HG03469 (cell line): ENCODE results near the gene RNPEPL1.

Source experiments
- ATAC-seq: cut with Tn5 transposase; IDR thresholded peaks from one replicate; pipeline ENCODE4 v1.9.1; 2021; ENCODE audit warnings: mild to moderate bottlenecking, moderate library complexity, moderate number of reproducible peaks; ENCODE audit not compliant: unreplicated experiment

Gene RNPEPL1

DNA sequence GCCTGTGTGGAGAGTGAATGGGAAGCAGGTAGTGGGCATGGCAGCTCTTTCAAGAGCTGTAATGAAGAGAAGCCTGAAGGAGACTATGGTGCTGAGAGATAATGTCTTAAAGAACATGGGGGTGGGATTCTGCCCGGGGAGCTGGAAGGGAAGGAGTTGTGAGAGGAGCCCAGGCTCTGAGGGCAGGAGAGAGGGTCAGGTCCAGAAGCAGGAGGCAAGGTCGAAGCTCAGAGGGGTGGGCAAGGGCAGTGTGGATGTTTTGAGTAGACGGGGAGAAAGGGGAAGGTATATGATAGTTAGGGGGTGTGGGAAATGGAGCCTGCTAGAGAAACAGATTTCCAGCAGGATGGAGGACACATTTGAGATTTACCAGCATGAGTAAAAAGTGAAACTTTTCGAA is 20.4 kb downstream of the RNPEPL1 start:
- ATAC-seq, result no peak

DNA sequence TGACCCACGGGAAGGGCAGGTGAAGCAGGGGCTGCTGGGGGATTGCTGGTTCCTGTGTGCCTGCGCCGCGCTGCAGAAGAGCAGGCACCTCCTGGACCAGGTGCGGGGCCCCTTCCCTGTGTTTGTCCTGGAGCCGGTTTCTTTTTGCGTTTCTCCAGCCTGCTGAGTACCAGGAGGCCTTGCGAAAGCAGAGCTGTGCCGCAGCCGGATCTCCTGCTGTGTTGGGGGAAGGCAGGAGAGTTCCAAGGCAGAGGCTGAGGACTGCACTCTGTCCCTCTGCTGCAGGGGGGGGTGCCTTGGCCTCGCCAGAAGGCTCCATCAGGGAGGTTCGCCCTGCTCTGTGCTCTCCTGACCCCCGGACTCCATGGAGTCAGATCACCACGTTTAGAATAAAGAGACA is 21.1 kb downstream of the RNPEPL1 start:
- no peak for ATAC-seq

DNA sequence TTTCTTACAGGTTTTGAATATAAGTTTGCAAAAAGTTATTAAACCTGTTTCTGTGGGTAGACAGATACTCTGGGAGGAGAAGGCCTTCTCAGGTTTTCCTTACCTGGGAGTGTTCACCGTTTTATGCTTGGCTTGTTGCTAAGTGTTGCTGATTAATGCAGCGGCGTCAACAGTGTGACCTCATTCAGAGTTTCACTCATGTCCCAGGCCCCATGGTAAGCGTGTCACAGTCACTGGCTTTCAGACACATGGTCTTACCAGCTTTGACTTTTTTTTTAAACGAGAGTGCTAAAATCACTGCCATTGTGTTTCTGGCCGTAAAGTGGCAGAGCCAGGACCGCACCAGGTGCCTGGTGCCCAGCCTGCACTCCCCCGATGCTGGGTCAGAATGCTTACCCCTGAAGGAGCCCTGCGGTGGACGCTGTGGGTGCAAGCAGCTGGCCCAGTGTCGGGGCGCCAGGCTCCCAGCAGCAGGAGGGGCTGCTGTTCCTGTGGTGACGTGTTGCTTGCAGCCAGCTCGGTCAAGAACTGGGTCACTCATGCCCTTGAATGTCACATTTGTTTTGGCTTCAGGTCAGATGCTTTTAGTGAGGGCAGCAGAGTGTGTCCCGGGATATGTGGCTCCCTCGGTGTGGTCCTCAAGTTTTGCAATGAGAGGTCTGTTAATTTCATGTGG is 21.7 kb downstream of the RNPEPL1 start:
- no peak for ATAC-seq

DNA sequence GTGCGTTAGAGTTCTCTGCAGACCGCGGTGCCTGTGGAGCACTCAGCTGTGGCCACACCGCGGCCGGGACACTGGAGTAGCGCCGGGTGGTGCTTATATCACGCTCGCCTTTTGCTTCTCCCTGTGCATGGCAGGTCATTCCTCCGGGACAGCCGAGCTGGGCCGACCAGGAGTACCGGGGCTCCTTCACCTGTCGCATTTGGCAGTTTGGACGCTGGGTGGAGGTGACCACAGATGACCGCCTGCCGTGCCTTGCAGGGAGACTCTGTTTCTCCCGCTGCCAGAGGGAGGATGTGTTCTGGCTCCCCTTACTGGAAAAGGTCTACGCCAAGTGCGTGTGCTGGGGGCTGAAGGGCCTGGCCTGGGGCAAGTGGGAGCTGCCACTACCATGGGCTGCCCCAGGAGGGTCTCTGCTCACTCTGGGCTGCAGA is 22.4 kb downstream of the RNPEPL1 start:
- ATAC-seq, result no peak

DNA sequence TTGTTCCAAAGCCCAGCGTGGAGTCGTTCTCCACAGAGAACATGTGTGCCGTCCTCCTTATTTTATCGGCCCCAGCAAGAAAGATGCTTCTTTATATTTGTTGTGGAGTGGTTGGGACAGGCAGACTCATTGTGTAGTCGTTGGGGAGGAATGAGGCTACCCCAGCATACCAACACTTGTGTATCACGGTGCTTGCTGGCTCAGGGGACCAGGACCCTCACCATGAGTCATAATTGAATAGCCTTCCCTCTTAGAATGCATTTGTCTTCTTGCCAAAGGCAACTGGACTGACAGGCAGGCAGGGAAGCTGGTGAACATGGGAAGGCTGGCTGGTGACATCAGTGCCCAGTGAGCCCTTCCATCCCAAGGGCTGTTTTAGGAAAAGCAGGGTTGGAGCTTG is 22.9 kb downstream of the RNPEPL1 start:
- ATAC-seq, result no peak

DNA sequence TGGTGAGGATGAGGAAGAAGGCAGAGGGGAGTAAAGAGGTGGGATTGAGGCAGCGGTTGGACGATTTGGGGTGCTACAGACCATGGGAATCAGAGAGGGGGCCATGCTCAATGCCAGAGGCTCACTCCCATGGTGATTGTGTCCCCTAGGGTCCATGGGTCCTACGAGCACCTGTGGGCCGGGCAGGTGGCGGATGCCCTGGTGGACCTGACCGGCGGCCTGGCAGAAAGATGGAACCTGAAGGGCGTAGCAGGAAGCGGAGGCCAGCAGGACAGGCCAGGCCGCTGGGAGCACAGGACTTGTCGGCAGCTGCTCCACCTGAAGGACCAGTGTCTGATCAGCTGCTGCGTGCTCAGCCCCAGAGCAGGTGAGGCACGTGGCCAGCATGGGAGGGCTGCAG is 23.5 kb downstream of the RNPEPL1 start:
- no peak for ATAC-seq

DNA sequence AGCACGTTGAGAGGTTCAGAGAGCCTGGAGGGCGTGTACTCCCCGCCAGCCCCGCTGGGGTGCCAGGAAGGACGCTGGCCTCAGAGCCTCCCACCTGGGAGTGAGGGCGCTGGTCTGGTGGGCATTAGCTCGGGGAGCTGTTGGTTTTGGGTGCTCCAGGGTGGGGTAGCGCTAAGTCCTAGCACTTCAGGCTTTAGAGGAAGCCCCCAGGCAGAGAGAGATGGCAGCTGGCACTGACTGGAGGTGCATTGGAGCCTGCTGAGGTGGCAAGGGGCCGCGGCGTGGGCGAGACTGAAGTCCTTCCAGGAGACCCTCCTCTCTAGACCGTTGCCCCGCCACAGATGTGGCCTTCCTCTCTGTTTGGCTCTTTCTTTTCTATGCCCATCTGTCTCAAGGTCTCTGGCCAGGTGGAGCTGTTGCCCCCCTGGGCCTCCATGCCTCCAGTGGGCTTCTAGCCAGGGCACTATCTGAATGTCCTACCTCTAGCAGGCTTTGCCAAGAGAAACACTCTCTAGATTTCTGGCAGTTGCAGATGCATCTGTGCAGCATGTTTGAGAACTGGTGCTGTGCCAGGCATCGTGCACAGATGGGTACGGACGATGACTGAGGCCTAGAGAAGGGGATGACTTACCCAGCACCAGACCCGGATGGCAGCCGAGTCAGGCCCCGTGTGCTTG is 24.9 kb downstream of the RNPEPL1 start:
- ATAC-seq, result no peak

DNA sequence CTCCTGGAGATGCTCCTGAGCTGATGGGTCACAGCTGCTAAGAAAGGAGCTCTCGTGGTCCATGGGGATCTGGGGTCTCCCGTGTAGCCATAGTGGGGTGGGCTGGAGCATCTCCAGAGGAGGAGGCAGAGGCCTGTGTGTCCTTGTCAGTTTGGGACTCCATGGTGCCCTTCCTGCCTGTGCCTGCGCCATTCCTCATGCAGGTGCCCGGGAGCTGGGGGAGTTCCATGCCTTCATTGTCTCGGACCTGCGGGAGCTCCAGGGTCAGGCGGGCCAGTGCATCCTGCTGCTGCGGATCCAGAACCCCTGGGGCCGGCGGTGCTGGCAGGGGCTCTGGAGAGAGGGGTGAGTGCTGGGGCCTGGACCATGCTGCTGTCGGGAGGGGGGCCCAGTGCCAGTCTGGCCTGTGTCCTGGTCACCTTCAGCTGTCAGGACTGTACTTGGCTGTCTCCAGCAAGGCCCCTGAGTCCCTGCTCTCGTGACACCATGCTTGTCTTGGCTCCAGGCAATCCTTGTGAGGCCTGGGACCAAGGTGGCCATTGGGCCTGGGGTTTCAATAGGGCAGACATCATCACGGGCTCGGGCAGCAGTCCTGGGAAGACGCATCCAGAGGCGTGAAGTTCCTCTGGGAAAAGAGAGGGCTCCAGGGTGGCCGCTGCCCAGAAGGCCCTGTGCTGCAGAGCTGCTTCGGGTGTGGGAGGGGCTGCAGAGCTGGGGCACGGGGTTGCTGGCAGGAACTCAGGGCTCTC is 25.6 kb downstream of the RNPEPL1 start:
- no peak for ATAC-seq

DNA sequence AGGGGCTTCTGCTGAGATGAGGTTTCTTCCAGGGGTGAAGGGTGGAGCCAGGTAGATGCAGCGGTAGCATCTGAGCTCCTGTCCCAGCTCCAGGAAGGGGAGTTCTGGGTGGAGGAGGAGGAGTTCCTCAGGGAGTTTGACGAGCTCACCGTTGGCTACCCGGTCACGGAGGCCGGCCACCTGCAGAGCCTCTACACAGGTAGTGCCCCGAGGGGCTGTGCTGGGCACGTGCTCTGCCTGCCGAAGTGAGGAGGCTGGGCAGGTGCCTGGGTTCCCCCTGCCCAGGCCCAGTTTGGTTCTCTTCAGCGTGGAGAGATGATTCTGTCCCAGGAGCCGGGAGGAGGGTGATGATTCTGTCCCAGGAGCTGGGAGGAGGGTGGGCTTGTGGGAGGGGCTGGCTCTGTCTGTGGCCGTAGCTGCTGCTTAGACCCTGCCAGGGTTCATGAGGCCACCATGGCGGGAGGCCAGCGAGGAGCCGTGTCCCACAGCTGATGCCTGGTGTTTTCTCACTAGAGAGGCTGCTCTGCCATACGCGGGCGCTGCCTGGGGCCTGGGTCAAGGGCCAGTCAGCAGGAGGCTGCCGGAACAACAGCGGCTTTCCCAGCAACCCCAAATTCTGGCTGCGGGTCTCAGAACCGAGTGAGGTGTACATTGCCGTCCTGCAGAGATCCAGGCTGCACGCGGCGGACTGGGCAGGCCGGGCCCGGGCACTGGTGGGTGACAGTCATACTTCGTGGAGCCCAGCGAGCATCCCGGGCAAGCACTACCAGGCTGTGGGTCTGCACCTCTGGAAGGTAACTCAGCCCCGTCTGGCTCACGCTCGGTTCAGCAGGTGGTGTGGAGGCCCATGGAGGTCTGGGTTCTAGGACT is 26.5 kb downstream of the RNPEPL1 start:
- ATAC-seq, result no peak

DNA sequence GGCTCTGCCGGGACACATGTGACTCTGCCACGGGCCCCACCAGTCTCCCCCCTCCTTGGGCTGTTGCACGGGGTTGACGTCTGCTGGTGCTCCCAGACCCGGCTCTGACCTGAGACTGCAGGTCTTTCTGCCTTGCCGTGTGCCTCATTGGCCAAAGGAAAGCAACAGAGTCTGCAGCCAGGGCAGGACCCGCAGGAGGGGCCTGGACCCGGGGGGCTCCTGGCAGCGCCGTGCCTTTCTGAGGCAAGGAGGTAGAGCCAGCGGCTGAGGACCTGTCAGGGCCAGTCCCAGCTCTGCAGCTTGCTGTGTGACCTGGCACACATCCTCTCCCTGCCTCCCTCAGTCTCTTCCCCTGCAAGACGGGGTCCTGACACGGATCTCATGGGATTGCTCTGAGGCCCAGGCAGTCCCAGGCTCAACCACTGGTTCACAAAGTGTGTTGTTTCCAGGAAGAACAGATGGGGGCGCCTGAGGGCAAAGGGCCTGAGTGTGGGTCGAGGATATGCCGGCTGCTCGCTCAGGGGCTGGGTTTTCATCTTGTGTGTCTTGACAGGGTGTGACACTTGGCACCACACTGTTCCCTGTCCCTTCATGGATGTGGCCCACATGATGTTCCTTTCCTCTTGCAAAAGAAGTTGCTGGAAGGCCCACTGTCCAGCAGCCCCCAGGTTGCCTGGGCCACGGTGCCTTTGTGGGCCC is 27.2 kb downstream of the RNPEPL1 start:
- ATAC-seq, result no peak

DNA sequence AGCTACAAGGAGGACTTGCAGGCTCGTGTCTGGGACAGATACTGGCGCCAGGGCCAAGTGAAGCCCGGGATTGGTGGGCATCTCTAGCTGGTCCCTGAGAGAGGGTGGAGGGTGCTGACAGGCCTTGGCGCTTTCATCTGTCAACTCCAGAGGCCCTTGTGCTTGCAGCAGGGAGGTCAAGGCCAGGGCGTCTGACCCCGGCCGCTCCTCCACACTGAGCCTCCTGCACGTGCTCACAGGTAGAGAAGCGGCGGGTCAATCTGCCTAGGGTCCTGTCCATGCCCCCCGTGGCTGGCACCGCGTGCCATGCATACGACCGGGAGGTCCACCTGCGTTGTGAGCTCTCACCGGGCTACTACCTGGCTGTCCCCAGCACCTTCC is 27.8 kb downstream of the RNPEPL1 start:
- no peak for ATAC-seq

DNA sequence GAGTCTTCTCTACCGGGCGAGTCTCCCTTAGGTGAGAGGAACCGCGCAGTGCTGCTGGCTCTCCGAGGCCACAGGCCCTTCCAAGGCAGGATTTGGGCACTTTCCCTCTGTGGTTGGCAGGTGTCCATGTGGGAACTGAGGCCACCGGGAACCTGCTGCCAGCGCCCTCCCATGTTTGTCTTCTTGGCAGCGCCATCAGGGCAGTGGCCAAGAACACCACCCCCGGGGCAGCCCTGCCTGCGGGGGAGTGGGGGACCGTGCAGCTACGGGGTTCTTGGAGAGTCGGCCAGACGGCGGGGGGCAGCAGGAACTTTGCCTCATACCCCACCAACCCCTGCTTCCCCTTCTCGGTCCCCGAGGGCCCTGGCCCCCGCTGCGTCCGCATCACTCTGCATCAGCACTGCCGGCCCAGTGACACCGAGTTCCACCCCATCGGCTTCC is 28.2 kb downstream of the RNPEPL1 start:
- no peak for ATAC-seq

DNA sequence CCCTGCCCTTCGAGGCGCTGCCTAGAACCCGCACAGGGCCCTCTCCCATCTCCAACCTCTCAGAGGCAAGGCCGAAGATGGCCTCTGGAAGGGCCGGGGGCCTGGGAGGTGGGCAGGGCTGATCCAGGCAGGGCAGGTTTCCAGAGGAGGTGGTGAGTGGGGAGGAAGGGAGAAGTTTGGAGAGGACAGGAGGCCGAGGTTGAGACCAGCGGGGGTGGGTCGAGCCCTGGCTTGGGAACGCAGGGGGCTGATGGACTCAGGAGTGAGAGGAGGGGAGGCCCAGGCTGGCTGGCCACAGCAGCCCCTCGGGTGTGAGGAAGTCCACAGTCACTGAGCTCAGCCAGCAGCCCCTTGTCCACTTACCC is 28.8 kb downstream of the RNPEPL1 start:
- no peak for ATAC-seq

DNA sequence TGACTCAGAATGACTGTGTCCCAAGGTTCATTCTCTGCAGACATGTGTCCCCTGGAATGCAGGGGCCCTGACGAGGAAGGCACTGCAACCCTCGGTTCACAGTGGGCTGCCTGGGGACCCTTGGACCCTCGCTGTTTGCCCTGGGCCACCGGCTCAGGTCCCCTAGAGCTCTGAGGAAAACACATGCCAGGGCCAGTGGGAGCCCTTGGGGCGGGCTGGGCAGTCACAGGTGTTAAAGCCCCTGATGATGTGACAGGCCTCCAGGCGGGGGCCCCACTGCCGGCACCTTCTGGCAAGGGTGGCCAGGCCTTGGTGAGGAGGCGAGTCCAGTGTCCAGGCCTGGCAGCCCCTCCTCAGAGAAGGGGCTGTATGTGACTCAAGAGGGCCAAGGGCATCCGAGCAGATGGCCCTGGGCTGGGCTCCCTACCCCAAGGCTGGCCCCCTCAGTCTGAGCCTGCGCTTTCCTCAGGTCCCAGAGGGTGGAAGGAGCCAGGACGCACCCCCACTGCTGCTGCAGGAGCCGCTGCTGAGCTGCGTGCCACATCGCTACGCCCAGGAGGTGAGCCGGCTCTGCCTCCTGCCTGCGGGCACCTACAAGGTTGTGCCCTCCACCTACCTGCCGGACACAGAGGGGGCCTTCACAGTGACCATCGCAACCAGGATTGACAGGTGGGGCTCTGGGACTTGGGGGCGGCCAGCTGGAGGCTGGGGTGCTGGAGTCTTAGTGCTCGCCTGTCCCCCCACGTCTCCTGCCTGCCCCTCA is 29.3 kb downstream of the RNPEPL1 start:
- ATAC-seq, result no peak

DNA sequence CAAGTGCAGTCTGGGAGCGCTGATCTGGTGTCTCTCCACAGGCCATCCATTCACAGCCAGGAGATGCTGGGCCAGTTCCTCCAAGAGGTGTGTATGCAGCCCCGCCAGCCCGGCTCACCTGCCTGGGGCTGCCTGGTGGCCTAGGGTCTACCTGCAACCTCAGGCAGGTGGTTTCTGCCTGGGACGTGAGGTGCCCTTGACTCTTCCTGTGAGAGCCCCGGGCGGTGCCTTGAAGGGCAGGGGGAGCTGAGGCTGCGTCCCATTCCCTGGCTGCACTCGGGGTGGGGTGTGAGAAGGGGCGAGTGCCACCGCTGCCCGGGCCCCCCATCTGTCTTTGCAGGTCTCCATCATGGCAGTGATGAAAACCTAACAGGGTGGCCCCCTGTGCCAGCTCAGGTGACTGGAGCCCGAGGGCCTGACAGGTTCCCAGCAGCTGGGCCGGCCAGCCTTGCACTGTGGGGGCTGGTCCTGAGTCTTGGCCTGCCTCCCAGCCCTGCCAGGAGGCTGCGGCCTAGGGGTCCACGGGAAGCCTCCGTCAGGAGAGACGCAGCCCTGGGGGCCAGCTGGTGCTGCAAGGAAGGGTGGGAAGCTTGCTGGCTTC is 30.1 kb downstream of the RNPEPL1 start:
- no peak for ATAC-seq

DNA sequence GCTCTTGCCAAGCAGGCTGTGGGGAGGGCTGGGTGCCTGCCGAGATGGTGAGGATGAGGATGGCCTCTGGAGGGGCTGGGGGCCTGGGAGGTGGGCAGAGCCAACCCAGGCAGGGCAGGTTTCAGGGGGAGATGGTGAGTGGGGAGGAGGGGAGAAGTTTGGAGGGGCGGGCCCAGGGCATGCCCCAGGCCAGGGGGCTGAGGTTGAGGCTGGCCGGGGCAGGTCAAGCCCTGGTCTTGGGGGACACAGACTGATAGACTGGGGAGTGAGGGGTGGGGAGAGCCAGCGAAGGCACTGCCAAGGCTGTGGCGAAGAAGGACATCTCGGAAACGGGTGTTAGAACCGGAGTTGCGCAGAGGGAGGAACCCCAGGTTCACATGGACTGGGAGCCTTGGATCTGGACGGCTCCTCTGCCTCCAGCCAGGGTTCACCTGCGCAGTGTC is 30.9 kb downstream of the RNPEPL1 start:
- ATAC-seq, result no peak

DNA sequence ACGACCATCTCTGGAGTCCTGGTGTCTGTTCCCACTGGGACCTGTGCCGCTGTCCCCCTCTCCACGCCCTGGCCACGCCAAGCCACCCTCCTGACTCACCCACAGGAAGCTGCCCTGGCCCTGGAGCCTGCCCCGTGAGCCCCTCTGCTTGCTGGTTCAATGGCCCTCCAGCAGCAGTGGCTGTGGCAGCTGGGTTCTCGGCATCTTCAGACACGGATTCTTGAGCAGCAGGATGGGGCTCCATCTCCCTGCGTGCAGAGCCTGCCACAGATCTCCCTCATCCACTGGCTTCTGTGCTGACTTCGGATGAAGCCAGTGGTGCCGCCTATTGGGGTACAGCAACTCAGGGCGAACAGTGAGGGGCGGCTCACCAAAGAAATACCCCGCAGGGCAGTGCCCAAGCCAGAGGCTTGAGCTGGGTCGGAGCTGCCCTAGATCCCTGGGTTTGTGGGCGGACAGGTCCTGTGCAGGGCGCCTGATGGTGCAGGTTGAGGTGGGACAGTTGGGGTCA is 32.2 kb downstream of the RNPEPL1 start:
- no peak for ATAC-seq

DNA sequence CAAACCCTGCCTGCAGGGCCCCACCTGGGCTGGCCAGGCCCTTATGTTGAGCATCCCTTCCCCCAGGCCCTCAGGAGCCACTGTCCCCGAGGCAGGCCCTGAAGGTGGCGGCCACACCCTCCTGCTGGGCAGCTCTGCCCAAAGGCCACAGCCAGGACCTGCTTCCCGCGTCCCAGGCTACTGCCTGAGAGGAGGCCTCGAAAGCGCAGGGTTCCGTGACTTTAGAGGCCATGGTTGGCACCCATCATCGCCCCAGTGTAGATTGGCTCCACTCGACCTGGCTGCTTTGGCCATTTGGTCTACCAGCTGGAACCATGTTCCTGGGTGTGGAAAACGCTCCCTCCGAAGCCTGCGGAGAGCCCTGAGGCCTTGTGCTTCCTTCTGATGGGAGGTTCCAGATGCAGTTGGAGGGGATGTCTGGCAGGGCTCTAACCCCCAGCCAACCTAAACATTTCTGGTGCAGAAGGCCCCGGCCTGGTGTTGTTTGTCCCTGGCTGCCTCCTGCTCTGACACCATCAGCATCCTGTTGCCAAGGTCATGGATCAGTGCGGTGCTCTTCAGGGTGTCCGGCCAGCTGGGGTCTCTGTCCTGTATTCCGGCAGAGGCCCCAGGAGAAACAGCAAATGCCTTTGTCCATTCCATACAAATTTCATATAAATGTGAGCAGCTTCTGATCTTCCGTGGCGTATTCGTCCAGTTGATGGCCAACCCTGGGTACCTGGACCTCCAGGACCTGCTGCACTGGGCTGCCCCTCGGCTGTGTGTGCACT is 33.0 kb downstream of the RNPEPL1 start:
- ATAC-seq, result no peak

DNA sequence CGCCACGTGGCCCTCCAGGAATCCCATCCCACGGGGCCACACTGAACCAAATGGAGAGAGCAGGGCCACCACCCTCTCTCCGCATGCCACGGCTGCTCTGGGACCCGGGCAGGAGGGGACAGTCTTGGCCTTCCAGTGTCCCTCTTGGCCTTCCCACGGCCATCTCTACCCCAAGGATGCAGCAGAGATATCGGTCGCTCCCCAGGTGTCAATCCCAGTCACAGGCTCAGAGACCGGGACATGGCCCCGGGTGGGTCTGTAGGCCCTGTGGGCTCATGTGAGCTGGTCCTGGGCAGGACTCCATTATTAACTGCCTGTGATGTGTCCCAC is 33.5 kb downstream of the RNPEPL1 start:
- ATAC-seq, result no peak
